K562 (cell line): ENCODE data around the gene TGFBR2. TPM values are rescaled to one million over a fixed set of nuclear protein-coding genes. Genes with fewer than 3 reads are reported as not detected.

Source experiments
- ARID2 ChIP-seq: fragments of 450-650 bp; IDR thresholded peaks from 2 replicates; pipeline ENCODE4 v1.6.1; 2017; ENCODE audit warnings: antibody characterized with exemption, mild to moderate bottlenecking
- BRD4 ChIP-seq: fragments of 200-600 bp; sonication (generic); IDR thresholded peaks from 2 replicates; pipeline ENCODE4 v1.6.1; 2017; ENCODE audit warnings: inconsistent platforms
- EP300 ChIP-seq: IDR thresholded peaks from 2 replicates; pipeline ENCODE4 v1.6.1; 2012; ENCODE audit warnings: low read length, improper control_type of control experiment
- TBL1XR1 ChIP-seq, 2 experiments: IDR thresholded peaks; 2 replicates each; pipeline ENCODE4 v1.6.1; 2012; ENCODE audit warnings: improper control_type of control experiment in 2 of 2, low read length in 2 of 2, mild to moderate bottlenecking in 1 of 2
- ZNF79 ChIP-seq: fragments of 250-450 bp; sonication (Bioruptor Pico); IDR thresholded peaks from 2 replicates; pipeline ENCODE4 v1.4.0; 2020; ENCODE audit warnings: low read depth, mild to moderate bottlenecking, moderate library complexity
- polyA plus RNA-seq, 8 experiments: library from polyadenylated mRNA; depleted of rRNA in 4 of 8; stranded (reverse) in 5 of 8; unstranded in 3 of 8; fragments of >200 nt; fragmentation: Nextera tagmentation in 2 of 8; fragmentation: Illumina TruSeq in 1 of 8; extraction: Ambion mirVana in 2 of 8; extraction: Trizol in 1 of 8; gene quantifications; 2 replicates each; pipeline versions ENCODE4 v1.2.1 to v1.2.3, GENCODE V29; 2011 to 2014; ENCODE audit warnings: inconsistent platforms in 1 of 8, missing spikeins in 1 of 8
- total RNA-seq, 7 experiments: library from RNA; depleted of rRNA in 6 of 7; stranded (reverse); fragments of >200 nt in 6 of 7; fragmentation: Illumina TruSeq in 2 of 7; extraction: Trizol in 2 of 7; gene quantifications; 2 replicates each; pipeline versions ENCODE4 v1.2.1 to v1.2.3, GENCODE V29; 2011 to 2021; ENCODE audit warnings: low replicate concordance in 1 of 7
- TF ChIP-seq, protein P1 (sequence below): fragments of 450-650 bp; formaldehyde crosslinking; IDR thresholded peaks from 2 replicates; pipeline ENCODE4 v1.4.0; 2020; ENCODE audit warnings: mild to moderate bottlenecking, mixed read lengths
- TF ChIP-seq, protein P2 (sequence below): fragments of 250-450 bp; sonication (Bioruptor Pico); IDR thresholded peaks from 2 replicates; pipeline ENCODE4 v1.4.0; 2020
- TF ChIP-seq, protein P3 (sequence below): sonication (generic); formaldehyde crosslinking; IDR thresholded peaks from 2 replicates; pipeline ENCODE4 v1.8.0; 2022; ENCODE audit warnings: missing genetic modification reagents, mild to moderate bottlenecking, moderate library complexity, borderline replicate concordance
- TF ChIP-seq, protein P4 (sequence below): sonication (generic); formaldehyde crosslinking; IDR thresholded peaks from 2 replicates; pipeline ENCODE4 v1.5.0; 2020; ENCODE audit warnings: missing genetic modification reagents

TGFBR2 gene
- total and polyA plus RNA-seq, 9 of the 15 experiments (the other 6 are each of a cell fraction or from before 2014, with no cell fraction given) = 0.11 to 0.84 (median 0.24) TPM

DNA sequence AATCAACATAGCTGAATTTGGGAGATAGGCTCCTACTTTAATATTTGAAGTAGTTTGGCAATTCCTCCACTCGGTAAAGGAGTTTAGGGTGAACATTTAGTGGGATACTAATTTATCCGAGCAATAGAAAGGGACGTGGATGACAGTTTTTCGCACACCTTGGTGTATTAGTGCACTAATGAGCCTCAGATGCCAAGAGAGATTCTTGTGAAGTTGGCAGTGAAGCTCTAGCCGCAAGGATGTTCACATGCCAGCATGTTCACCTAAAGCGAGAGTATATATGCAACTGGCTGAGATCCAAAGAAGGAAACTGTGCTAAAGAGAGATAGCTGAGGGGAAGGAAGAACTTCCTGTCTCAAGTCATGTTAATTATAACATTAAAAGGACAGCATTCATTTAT is 58.5 kb downstream of the TGFBR2 start (continued):
- TF ChIP-seq, protein P1, sequence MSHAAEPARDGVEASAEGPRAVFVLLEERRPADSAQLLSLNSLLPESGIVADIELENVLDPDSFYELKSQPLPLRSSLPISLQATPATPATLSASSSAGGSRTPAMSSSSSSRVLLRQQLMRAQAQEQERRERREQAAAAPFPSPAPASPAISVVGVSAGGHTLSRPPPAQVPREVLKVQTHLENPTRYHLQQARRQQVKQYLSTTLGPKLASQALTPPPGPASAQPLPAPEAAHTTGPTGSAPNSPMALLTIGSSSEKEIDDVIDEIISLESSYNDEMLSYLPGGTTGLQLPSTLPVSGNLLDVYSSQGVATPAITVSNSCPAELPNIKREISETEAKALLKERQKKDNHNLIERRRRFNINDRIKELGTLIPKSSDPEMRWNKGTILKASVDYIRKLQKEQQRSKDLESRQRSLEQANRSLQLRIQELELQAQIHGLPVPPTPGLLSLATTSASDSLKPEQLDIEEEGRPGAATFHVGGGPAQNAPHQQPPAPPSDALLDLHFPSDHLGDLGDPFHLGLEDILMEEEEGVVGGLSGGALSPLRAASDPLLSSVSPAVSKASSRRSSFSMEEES (CRISPR knock-in tag) = no peak
- no peak for TF ChIP-seq BRD4
- no peak for TF ChIP-seq ARID2
- TF ChIP-seq, protein P2, sequence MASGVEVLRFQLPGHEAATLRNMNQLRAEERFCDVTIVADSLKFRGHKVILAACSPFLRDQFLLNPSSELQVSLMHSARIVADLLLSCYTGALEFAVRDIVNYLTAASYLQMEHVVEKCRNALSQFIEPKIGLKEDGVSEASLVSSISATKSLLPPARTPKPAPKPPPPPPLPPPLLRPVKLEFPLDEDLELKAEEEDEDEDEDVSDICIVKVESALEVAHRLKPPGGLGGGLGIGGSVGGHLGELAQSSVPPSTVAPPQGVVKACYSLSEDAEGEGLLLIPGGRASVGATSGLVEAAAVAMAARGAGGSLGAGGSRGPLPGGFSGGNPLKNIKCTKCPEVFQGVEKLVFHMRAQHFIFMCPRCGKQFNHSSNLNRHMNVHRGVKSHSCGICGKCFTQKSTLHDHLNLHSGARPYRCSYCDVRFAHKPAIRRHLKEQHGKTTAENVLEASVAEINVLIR = no peak
- TF ChIP-seq ZNF79 (CRISPR knock-in tag) = 0 out of 2 replicates have a peak, but pooled peaks have one; percentile 22
- TF ChIP-seq, protein P3, sequence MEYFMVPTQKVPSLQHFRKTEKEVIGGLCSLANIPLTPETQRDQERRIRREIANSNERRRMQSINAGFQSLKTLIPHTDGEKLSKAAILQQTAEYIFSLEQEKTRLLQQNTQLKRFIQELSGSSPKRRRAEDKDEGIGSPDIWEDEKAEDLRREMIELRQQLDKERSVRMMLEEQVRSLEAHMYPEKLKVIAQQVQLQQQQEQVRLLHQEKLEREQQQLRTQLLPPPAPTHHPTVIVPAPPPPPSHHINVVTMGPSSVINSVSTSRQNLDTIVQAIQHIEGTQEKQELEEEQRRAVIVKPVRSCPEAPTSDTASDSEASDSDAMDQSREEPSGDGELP (CRISPR knock-in tag) = no peak
- TF ChIP-seq EP300 = no peak
- TF ChIP-seq, protein P4, sequence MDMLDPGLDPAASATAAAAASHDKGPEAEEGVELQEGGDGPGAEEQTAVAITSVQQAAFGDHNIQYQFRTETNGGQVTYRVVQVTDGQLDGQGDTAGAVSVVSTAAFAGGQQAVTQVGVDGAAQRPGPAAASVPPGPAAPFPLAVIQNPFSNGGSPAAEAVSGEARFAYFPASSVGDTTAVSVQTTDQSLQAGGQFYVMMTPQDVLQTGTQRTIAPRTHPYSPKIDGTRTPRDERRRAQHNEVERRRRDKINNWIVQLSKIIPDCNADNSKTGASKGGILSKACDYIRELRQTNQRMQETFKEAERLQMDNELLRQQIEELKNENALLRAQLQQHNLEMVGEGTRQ (CRISPR knock-in tag) = no peak
- no peak for TF ChIP-seq TBL1XR1 (IDR thresholded peaks at IDR 0.05; ENCODE audit: low read length in 2 of 2)
